Hypothalamus (tissue), 51 donors: ENCODE data around the gene LAMA5.

Source experiments
- DNase-seq, 51 donors: peaks; one replicate each; lab custom pipeline; 2025; lab: John Stamatoyannopoulos, UW

Gene LAMA5

GRCh38 chr20:62296724-62297448 is 70.2 kb downstream of the LAMA5 start:
- DNase-seq: no peak

- no peak for DNase-seq
These were observed 72.6 kb downstream of the LAMA5 start for GRCh38 chr20:62294516-62294915.

GRCh38 chr20:62293946-62294345 is 73.2 kb downstream of the LAMA5 start:
- no peak for DNase-seq

GRCh38 chr20:62293111-62293784 is 73.9 kb downstream of the LAMA5 start:
- DNase-seq: no peak

GRCh38 chr20:62292108-62292507 is 75.0 kb downstream of the LAMA5 start:
- DNase-seq: no peak

- no peak for DNase-seq
These were observed 75.7 kb downstream of the LAMA5 start for GRCh38 chr20:62291251-62292066.

GRCh38 chr20:62289898-62290297 is 77.2 kb downstream of the LAMA5 start:
- DNase-seq: no peak

GRCh38 chr20:62289131-62289530 is 78.0 kb downstream of the LAMA5 start:
- DNase-seq: no peak

GRCh38 chr20:62288535-62289105 is 78.5 kb downstream of the LAMA5 start:
- DNase-seq: no peak

- DNase-seq: no peak
These were observed 79.2 kb downstream of the LAMA5 start for GRCh38 chr20:62287759-62288534.

GRCh38 chr20:62287129-62287528 is 80.0 kb downstream of the LAMA5 start:
- no peak for DNase-seq

GRCh38 chr20:62286493-62287064 is 80.5 kb downstream of the LAMA5 start:
- no peak for DNase-seq

GRCh38 chr20:62285722-62286121 is 81.4 kb downstream of the LAMA5 start:
- no peak for DNase-seq

GRCh38 chr20:62285151-62285550 is 82.0 kb downstream of the LAMA5 start:
- peak in 1 of 51 donors; percentile 9 for DNase-seq

GRCh38 chr20:62284448-62284847 is 82.7 kb downstream of the LAMA5 start:
- no peak for DNase-seq

GRCh38 chr20:62282877-62283503 is 84.1 kb downstream of the LAMA5 start:
- DNase-seq: no peak

- no peak for DNase-seq
These were observed 85.0 kb downstream of the LAMA5 start for GRCh38 chr20:62282103-62282502.

- no peak for DNase-seq
These were observed 85.8 kb downstream of the LAMA5 start for GRCh38 chr20:62281161-62281933.

- DNase-seq: no peak
These were observed 86.8 kb downstream of the LAMA5 start for GRCh38 chr20:62280303-62280702.
